MM.1S (cell line): ENCODE results near the gene SLX9.

Experiments
- DNase-seq: peaks from one replicate; pipeline ENCODE4 v3.0.0-alpha.2; 2015
- H2AFZ ChIP-seq: fragments of 300-600 bp; sonication (generic); 2 replicates; pipeline ENCODE4 v1.6.0; 2016; ENCODE audit warnings: antibody characterized with exemption, low read length
- H3F3A ChIP-seq: fragments of 300-600 bp; sonication (generic); 2 replicates; pipeline ENCODE4 v1.6.1; 2016; ENCODE audit warnings: mild to moderate bottlenecking, antibody characterized with exemption, low read length, moderate library complexity, mixed read lengths; ENCODE audit not compliant: insufficient read depth
- H3K27ac ChIP-seq: fragments of 300-600 bp; sonication (generic); 2 replicates; pipeline ENCODE4 v1.5.1; 2016; ENCODE audit warnings: mild to moderate bottlenecking, low read length
- H3K27me3 ChIP-seq: fragments of 300-600 bp; sonication (generic); replicated peaks from 2 replicates; pipeline ENCODE4 v1.6.0; 2016; ENCODE audit warnings: low read length; ENCODE audit not compliant: insufficient read depth
- H3K36me3 ChIP-seq: fragments of 300-600 bp; sonication (generic); replicated peaks from 2 replicates; pipeline ENCODE4 v1.6.1; 2016; ENCODE audit warnings: mild to moderate bottlenecking, low read length, mixed read lengths; ENCODE audit not compliant: insufficient read depth
- H3K4me1 ChIP-seq: fragments of 300-600 bp; sonication (generic); 2 replicates; pipeline ENCODE4 v1.6.1; 2016; ENCODE audit warnings: low read length, mixed read lengths
- H3K4me2 ChIP-seq: fragments of 300-600 bp; sonication (generic); 2 replicates; pipeline ENCODE4 v1.6.0; 2016; ENCODE audit warnings: low read depth, low read length
- H3K4me3 ChIP-seq: fragments of 300-600 bp; sonication (generic); 2 replicates; pipeline ENCODE4 v1.5.1; 2016; ENCODE audit warnings: low read length, mixed read lengths
- H3K79me2 ChIP-seq: fragments of 300-600 bp; sonication (generic); 2 replicates; pipeline ENCODE4 v1.6.1; 2016; ENCODE audit warnings: mixed run types, low read length, mixed read lengths
- H3K9ac ChIP-seq: fragments of 300-600 bp; sonication (generic); 2 replicates; pipeline ENCODE4 v1.6.1; 2016; ENCODE audit warnings: low read length, mixed read lengths
- H3K9me2 ChIP-seq: fragments of 300-600 bp; sonication (generic); replicated peaks from 2 replicates; pipeline ENCODE4 v1.6.1; 2016; ENCODE audit warnings: mild to moderate bottlenecking, low read length, mixed read lengths; ENCODE audit not compliant: insufficient read depth
- H3K9me3 ChIP-seq: fragments of 300-600 bp; sonication (generic); replicated peaks from 2 replicates; pipeline ENCODE4 v1.6.1; 2016; ENCODE audit warnings: mild to moderate bottlenecking, low read length, mixed read lengths; ENCODE audit not compliant: insufficient read depth
- H4K20me1 ChIP-seq: fragments of 300-600 bp; sonication (generic); 2 replicates; pipeline ENCODE4 v1.6.1; 2016; ENCODE audit warnings: mild to moderate bottlenecking, low read length, moderate library complexity, mixed read lengths; ENCODE audit not compliant: insufficient read depth
- EZH2 ChIP-seq: fragments of 300-600 bp; sonication (generic); optimal IDR thresholded peaks from 2 replicates; pipeline ENCODE3; 2017; ENCODE audit warnings: low read depth, mild to moderate bottlenecking, antibody characterized with exemption, low read length, mixed read lengths
- EZH2phosphoT487 ChIP-seq: fragments of 300-600 bp; sonication (generic); IDR thresholded peaks from 2 replicates; pipeline ENCODE4 v1.6.1; 2018; ENCODE audit warnings: antibody characterized with exemption, low read length
- TF ChIP-seq, protein P1 (sequence below): fragments of 300-600 bp; sonication (generic); IDR thresholded peaks from 2 replicates; pipeline ENCODE4 v1.5.1; 2016; ENCODE audit warnings: antibody characterized with exemption, low read length, mixed read lengths

SLX9 gene

DNA sequence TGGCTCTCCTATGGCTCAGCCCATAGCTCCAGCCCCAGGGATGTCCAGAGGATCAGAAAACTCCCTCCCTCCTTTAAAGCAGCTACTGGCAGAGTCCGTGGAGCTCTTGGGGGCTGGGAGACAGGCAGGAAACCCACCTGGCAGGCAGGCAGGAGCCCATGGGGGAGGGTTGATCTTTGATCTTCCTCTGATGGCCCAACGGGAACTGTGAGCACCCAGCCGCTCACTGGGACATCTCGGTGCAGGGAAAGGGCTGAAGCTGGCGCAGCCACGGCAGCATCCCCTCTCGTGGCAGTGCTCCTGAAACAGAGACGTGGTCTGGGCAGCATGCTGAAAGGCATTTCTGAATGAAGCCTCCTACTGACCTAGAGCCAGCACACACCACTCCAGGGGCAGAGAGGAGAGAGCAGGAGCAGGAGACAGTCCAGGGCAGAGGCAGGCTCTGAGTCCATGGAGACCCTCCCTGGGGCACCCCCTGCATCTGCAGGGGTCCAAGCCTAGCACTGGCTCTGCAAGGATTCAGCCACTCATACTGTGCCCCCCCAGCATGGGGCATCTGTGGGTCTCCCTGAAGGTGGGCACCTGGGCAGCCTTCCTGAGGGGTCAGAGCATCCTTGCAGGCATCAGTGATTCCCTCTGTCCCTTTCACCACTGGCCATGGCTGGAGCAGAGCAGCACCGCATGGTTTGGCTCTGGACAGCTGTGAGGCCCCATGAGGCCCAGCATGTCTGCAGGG is 4.9 kb upstream of the SLX9 start:
- no peaks in the 10 kb centered on the region for H3K9me3 ChIP-seq
- no peak overlapping the region for H3K9ac ChIP-seq
- H3K4me2 ChIP-seq, result no peak overlapping the region
- H3K36me3 ChIP-seq, result no peaks in the 10 kb centered on the region
- H3K4me1 ChIP-seq, result no peaks in the 10 kb centered on the region
- no peaks in the 10 kb centered on the region for H3F3A ChIP-seq
- H3K27ac ChIP-seq, result no peak overlapping the region
- no peak overlapping the region for H3K4me3 ChIP-seq
- no peaks in the 10 kb centered on the region for H3K9me2 ChIP-seq
- H3K79me2 ChIP-seq, result no peaks in the 10 kb centered on the region
- TF ChIP-seq EZH2phosphoT487 (no peak), EZH2 (no peak)
- TF ChIP-seq, protein P1, sequence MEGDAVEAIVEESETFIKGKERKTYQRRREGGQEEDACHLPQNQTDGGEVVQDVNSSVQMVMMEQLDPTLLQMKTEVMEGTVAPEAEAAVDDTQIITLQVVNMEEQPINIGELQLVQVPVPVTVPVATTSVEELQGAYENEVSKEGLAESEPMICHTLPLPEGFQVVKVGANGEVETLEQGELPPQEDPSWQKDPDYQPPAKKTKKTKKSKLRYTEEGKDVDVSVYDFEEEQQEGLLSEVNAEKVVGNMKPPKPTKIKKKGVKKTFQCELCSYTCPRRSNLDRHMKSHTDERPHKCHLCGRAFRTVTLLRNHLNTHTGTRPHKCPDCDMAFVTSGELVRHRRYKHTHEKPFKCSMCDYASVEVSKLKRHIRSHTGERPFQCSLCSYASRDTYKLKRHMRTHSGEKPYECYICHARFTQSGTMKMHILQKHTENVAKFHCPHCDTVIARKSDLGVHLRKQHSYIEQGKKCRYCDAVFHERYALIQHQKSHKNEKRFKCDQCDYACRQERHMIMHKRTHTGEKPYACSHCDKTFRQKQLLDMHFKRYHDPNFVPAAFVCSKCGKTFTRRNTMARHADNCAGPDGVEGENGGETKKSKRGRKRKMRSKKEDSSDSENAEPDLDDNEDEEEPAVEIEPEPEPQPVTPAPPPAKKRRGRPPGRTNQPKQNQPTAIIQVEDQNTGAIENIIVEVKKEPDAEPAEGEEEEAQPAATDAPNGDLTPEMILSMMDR, result no peak
- no peaks in the 10 kb centered on the region for H4K20me1 ChIP-seq
- no peak overlapping the region for H2AFZ ChIP-seq
- H3K27me3 ChIP-seq, result peaks cover 87% of the 10 kb centered on the region
- no peak for DNase-seq

DNA sequence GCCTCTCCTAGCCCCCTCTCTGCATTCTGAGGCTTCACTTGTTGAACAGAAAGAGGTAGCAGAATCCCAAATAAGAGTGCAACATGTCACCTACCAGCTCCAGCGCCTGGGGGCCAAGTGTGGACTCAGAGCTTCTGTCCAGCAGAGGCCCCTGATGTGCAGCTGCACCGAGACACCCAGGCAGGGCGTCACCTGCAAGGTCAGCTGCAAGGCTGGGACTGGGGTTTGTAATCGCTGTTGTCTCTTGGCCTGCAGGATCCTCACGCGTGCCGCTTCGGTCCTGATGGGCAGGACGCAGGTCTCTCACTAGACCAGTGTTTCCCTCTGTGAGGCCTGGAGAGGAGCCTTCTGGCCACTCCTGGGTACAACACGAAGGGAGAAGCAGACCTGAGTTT is 4.3 kb upstream of the SLX9 start:
- Histone ChIP-seq H3K79me2 (peaks cover 5% of the 10 kb centered on the region), H3K27ac (no peak overlapping the region), H3K9me2 (no peaks in the 10 kb centered on the region)

DNA sequence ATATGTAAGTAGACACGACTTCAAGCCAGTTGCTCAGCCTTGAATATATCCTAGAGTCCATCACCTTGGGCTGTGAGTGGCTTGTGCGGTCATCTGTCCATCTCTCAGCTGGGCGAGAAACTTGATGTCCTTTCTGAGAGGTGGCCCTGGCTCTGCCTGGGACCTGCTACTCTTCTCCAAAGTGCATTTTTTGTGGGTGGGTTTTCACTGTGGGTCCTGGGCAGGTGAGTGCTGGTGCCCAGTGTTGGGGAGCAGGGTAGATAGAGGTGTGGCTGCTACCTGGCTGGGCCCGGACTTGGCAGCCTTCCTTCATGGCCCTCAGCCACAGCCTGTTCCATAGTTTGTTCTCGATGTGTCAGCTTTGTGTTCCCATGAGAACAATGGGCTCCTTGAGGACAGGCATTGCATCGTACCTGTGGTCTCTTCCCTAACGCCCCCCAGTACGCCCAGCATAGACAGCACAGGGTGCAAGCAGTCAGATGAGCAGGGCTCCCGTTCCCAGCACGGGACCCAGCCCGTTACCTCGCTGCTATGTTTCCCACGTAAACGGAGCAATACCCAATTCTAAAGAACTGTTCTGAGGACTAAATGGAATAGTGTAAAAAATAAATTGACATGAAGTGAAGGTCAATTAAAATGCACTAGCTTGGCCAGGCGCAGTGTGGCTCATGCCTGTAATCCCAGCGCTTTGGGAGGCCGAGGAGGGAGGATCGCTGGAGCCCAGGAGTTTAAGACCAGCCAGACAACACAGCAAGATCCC is 877 bp upstream of the SLX9 start:
- peak overlapping the region; percentile 98 for H2AFZ ChIP-seq
- H3K4me3 ChIP-seq, result peak overlapping the region; percentile 100
- 0 out of 2 replicates have a peak, but pooled peaks cover 2% of the 10 kb centered on the region for H3K36me3 ChIP-seq
- no peak for DNase-seq
- H3K9me3 ChIP-seq, result no peaks in the 10 kb centered on the region
- peak overlapping the region; percentile 94 for H3K4me2 ChIP-seq
- peaks cover 11% of the 10 kb centered on the region; the same call in 1 of the 2 replicates for H3K4me1 ChIP-seq
- peaks cover 39% of the 10 kb centered on the region for H3K79me2 ChIP-seq
- no peak for TF ChIP-seq EZH2phosphoT487
- TF ChIP-seq, protein P1, result no peak
- TF ChIP-seq EZH2, result no peak
- H3K9me2 ChIP-seq, result no peaks in the 10 kb centered on the region
- no peak overlapping the region for H3K27ac ChIP-seq
- H3K9ac ChIP-seq, result peak overlapping the region; percentile 71; the same call in 1 of the 2 replicates
- peaks cover 49% of the 10 kb centered on the region for H3K27me3 ChIP-seq
- H3F3A ChIP-seq, result no peaks in the 10 kb centered on the region
- H4K20me1 ChIP-seq, result no peaks in the 10 kb centered on the region

More for the DNA sequence above, 4.3 kb upstream of the SLX9 start:
- Histone ChIP-seq H3K4me1 (no peaks in the 10 kb centered on the region), H3K36me3 (no peaks in the 10 kb centered on the region), H3K9ac (no peak overlapping the region), H3F3A (no peaks in the 10 kb centered on the region), H3K4me2 (no peak overlapping the region), H4K20me1 (no peaks in the 10 kb centered on the region), H3K27me3 (peaks cover 81% of the 10 kb centered on the region), H3K9me3 (no peaks in the 10 kb centered on the region), H3K4me3 (no peak overlapping the region), H2AFZ (no peak overlapping the region)
- no peak for DNase-seq
- no peak for TF ChIP-seq EZH2
- TF ChIP-seq, protein P1, result no peak
- no peak for TF ChIP-seq EZH2phosphoT487
